Endometrial microvascular endothelial cells (primary cell): ENCODE data around the gene ZNF267. TPM values are rescaled to one million over a fixed set of nuclear protein-coding genes. Genes with fewer than 3 reads are reported as not detected.
"Not testable (repeated sequence)": the region's sequence is repeated elsewhere in the genome, so short reads cannot be mapped to it uniquely, and the experiment has no call there.

ENCODE experiments used
- in situ Hi-C: cut with HindIII; loops from 2 replicates; pipeline ENCODE4 v1.10.0; 2017; ENCODE audit warnings: low sequenced_read_pairs, low pct_unique_long_range_greater_than_20kb; ENCODE audit errors: inconsistent ontology term
- total RNA-seq: library from RNA; depleted of rRNA; stranded (reverse); fragments of >200 nt; gene quantifications from one replicate; pipeline ENCODE4 v1.2.3, GENCODE V29; 2015; ENCODE audit errors: inconsistent ontology term

The ZNF267 gene
- 8.6 TPM for total RNA-seq

- in situ Hi-C loops: no loop called here
These were observed at the start of gene ZNF267 for GRCh38 chr16:31873556-31874365. TSS of gene ZNF267 (plus strand) at chr16:31873807. CDS start at chr16:31873967, 160 bp downstream.

DNA sequence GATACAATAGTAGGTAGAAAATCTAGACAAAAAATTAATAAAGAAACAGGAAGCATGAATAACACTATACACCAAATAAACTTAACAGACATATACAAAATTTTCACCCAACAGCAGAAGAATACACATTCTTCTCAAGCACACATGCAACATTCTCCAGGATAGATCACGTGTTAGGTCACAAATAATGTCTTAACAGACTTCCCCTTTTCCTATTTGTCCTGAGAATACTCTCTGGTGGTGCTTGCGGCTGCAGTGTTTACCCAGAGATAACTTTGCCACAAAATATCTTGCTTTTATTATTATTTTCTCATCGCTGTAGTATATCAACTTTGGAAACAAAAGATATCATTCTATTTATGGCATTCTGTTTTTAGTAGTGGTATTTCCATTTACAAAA is 40.6 kb upstream of the ZNF267 start:
- in situ Hi-C loops: no loop called here

GRCh38 chr16:31836396-31836795 is 37.2 kb upstream of the ZNF267 start:
- in situ Hi-C loops: not testable (repeated sequence)

GRCh38 chr16:31842864-31843263 is 30.7 kb upstream of the ZNF267 start:
- in situ Hi-C loops: no loop called here

DNA sequence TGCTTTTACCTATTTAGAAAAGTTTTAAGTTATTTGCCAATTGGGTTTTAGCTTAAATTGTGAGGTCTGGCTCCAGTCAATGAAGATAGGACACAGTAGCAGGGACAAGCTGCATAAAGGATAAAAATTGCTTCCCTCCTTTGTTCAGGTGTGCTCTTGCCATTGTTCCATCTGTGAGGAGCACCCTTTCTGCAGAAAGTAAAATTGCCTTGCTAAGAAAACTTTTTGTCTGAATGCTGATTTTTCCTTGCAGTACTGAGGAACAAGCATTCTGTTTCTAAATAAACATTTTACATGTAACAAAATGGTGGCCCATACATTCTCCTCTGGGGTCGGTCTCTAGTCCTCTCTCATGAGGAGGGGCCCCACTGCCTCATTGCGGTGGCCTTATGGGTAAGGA is 25.0 kb upstream of the ZNF267 start:
- in situ Hi-C loops: not testable (repeated sequence)

DNA sequence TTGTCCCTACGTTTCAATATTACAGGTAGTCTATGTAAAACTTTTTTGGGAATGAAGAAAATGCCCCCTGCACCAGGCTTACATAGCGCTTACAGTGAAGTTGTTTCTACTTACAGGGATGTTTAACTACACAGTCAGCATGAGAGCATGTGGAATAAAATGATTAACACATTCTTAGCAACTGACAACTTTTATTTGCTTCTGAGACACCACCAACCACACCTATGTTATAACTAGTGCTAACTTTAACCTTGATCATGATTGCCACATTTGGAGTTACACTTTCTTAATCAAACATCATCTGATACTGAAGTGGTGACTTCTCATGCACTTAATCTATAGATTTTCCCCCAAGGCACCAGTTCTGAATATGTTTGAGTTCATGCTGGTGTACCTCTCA is 20.3 kb upstream of the ZNF267 start:
- in situ Hi-C loops: no loop called here

- in situ Hi-C loops: no loop called here
These were observed 13.1 kb upstream of the ZNF267 start for GRCh38 chr16:31860508-31860907.

DNA sequence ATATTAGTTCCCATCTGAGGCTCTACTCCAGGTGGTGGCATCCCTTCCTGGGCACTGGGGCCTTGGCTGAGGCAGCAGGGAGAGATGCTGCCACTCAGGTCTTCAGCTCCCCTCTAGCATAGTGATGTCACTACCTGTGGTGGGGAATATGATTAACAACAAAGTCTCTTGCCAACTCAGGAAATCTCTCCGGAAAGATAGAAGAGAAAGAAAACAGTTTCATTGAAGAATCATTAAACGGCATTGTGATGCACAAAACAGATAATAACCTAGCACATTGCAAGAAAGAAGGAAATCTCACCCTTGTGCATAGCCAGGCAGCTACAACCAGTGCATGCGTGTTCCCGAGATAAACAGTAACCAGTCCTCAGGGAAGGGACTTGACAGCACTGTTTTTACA is 12.2 kb upstream of the ZNF267 start:
- in situ Hi-C loops: no loop called here

DNA sequence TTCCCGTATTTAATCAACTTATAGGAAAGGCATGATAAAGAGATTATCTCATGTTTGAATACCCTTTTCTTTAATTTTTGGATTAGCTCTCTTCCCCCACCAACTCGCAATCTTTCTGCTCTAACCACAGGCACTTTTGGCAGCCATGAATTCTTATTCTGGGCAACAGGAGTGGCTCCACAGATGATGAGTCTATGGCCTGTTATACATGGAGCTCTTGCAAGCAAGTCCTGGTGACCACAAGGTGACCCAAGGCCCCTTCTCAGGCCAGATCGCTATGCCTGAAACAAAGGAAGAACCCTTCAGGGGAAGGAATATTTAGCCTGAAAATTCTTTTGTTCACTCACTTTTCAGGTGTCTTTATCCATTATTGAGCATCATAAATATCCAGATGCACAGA is 10.8 kb upstream of the ZNF267 start:
- in situ Hi-C loops: no loop called here

DNA sequence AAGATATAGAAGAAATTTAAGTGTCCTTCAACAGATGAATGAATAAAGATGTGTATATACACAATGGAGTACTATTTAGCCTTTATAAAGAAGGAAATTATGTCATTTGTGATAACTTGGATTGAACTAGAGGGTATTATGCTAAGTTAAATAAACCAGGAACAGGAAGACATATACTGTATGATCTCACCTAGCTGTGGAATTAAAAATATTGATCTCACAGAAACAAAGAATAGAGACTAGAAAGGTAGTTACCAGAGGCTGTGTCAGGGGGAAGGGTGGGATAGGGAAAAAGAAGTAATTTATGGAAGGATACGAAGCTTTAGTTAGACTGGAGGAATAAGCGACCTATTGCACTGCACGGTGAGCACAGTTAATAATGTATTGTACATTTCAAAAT is 5.4 kb upstream of the ZNF267 start:
- in situ Hi-C loops: no loop called here

DNA sequence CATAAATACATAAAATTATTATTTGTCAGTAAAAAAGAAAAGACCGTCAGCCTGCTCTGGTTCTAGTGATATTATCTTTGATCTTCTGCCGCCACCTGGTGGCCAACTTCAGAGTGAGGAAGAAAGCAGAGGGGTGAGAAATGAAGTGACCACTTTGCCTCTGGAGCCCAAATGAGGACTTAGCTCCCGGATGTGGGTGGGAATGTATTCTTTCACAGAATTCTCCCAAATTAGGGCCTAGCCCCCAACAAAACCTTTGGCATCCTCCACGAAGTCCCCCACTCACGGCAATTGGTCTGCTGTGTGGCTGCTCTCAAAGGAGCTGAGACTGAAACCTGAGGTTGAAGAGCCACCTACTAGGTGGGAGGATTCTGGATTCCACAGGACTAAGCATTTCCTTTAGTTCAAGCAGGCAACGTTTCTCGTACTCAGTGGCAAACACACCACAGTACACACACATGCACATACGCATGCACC is 4.9 kb upstream of the ZNF267 start:
- in situ Hi-C loops: no loop called here

- in situ Hi-C loops: no loop called here
These were observed 4.0 kb upstream of the ZNF267 start for GRCh38 chr16:31869511-31870201.

DNA sequence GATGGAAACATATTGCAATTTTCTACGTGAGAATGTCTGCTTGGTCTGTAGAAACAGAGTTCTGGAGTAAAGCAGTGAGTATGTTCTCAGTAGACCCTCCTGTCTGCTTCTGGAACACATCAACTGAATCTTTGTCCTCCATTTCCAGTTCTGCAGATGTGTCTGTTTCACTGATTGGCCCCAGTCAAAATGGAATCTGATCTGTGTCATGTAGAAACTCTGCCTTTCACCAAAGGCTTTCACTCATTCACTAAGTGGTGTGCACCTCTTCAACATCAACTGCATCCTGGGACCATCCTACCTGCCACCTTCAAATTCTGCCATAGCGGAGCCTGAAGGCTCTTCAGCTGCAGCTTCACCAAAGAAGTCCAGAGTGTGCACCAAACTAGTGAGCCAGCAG is 2.8 kb upstream of the ZNF267 start:
- in situ Hi-C loops: no loop called here

- in situ Hi-C loops: no loop called here
These were observed 2.1 kb upstream of the ZNF267 start for GRCh38 chr16:31871510-31871909.

DNA sequence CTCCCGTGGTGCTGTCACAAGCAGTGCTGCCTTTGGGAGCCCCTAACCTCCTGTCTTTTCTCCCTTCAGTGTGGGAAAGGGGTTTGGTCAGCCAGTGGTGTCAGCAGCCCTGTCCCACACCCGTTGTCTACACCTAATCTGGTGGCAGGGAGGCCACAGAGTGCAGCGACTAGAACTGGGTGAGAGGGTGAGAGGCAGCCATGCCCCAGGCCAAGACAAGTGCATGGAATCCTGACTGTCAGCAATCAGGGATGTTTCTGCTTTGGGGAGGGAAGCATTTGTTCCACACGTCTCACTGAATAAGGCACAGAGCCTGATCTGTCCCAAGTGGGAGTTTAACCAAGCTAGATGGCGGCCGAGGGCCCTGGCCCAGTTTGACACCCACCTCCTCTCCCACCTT is 1.4 kb upstream of the ZNF267 start:
- in situ Hi-C loops: no loop called here

DNA sequence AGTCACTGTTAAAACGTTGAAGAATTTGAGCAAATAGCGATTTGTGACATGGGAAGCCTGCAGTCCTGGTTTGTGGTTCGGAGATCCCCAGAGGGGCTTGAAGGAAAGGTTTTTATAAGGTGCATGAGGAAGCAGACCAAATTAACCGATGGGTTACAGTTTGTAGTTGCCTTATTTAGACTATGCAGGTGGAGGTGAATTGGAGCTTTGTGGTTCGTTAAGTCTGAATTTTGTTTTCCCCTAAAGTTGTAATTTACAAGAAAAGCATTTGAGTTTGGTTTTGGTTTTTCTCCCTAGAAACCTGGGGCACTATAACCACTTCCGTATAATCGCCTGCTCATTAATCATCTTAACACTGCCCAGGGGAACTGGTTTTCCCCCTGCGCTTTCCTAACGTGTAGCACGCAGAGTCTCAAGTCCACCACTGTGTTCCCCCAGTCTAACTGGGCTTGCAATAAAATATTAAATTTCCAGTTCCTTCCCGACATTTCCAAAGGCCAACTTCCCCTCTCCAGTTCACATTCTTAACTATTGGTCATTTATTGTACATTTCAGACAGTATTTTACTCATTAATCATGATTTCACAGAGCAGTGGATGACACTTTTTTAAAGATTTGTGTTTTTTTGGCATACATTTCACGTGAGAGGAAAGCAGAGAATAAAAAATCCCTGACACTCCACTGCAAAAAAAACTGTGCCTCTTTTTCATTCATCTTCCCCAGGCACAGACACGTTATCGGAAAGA is 932 bp downstream of the ZNF267 start:
- in situ Hi-C loops: no loop called here

DNA sequence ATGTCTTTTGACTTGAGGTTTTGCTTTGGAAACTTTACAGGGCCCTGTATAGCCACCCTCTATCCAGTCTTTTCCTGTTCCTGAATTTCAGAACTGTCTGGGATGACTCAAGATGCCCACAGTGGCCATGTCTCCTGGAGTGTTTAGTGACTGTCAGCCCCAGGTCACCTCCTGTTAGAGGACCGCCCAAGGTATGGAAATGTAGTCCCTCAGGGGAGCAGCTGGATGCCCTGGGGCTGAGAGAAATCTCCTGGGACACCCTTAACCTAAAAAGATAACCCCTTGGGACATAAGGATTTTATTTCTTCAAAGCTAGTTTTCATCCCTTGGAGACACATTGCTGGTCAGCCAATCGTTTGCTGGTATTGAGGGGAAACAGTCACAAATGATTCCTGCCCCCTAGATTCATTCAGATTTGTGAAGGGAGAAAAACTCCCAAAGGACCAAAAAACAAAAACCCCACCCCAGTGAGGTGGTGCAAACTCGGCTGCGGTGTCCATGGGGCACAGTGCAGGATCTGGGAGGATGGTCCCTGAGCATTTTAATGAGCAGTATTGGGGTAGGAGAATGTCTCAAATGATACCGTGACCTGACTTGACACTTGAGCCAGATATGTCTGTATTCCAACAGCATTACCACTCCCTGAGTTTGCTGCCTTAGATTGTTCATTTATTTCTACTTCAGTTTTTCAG is 1.7 kb downstream of the ZNF267 start:
- in situ Hi-C loops: no loop called here

- in situ Hi-C loops: no loop called here
These were observed 2.4 kb downstream of the ZNF267 start for GRCh38 chr16:31875928-31876547.
